PC-3 (cell line): ENCODE measurements around the gene SUPT6H.

Experiments
- CTCF ChIP-seq: fragments of 300-600 bp; sonication (generic); conservative IDR thresholded peaks from 2 replicates; pipeline ENCODE4 v1.5.1; 2017; ENCODE audit warnings: antibody characterized with exemption, low read depth, mild to moderate bottlenecking, low read length
- EZH2 ChIP-seq: fragments of 300-600 bp; sonication (generic); IDR thresholded peaks from one replicate; pipeline ENCODE4 v1.6.1; 2017; ENCODE audit warnings: antibody characterized with exemption, mild to moderate bottlenecking, low read length; ENCODE audit not compliant: unreplicated experiment
- EZH2phosphoT487 ChIP-seq: fragments of 300-600 bp; sonication (generic); IDR thresholded peaks from 2 replicates; pipeline ENCODE4 v1.6.1; 2018; ENCODE audit warnings: mild to moderate bottlenecking, antibody characterized with exemption, low read length, borderline replicate concordance

GRCh38 chr17:28615260-28615940, 46.6 kb upstream of the SUPT6H start:
- TF ChIP-seq CTCF, result no peak
- no peak for TF ChIP-seq EZH2phosphoT487
- TF ChIP-seq EZH2, result no peak
